ENCODE data around the gene CNGB1.

DNA sequence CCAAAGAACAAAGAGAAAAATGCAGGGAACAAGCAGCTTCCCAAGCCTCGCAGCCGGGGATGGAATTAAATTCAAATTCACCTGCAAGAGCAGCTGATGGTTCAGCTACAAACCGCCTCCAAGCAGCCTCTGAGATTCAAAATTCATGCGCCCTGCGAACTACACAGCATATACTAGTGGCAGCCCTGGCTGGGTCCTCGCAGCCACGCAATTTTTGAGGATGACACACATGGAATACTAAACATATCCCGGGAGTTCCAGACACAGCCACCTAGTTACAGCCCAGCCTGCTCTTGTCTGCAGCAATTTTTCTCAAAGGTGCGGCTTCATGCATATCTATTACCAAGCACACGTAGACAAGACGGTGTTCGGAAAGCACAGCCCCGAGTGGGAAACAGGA lies 132.8 kb downstream of the CNGB1 start:
- TF ChIP-seq, protein P1, sequence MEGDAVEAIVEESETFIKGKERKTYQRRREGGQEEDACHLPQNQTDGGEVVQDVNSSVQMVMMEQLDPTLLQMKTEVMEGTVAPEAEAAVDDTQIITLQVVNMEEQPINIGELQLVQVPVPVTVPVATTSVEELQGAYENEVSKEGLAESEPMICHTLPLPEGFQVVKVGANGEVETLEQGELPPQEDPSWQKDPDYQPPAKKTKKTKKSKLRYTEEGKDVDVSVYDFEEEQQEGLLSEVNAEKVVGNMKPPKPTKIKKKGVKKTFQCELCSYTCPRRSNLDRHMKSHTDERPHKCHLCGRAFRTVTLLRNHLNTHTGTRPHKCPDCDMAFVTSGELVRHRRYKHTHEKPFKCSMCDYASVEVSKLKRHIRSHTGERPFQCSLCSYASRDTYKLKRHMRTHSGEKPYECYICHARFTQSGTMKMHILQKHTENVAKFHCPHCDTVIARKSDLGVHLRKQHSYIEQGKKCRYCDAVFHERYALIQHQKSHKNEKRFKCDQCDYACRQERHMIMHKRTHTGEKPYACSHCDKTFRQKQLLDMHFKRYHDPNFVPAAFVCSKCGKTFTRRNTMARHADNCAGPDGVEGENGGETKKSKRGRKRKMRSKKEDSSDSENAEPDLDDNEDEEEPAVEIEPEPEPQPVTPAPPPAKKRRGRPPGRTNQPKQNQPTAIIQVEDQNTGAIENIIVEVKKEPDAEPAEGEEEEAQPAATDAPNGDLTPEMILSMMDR (IDR thresholded peaks at IDR 0.05), result no peak
- TF ChIP-seq POLR2A (IDR thresholded peaks at IDR 0.05), result no peak

Measured in ovary (tissue), 3 donors.